NT2/D1 (cell line): ENCODE results near the gene UGGT2.

Experiments
- SUZ12 ChIP-seq: IDR thresholded peaks from 2 replicates; pipeline ENCODE4 v1.6.1; 2011; ENCODE audit not compliant: insufficient read length, insufficient read depth; ENCODE audit errors: extremely low read depth
- YY1 ChIP-seq: IDR thresholded peaks from 2 replicates; pipeline ENCODE4 v1.6.1; 2011; ENCODE audit not compliant: insufficient read length, insufficient read depth
- ZNF274 ChIP-seq: IDR thresholded peaks from 2 replicates; pipeline ENCODE4 v1.6.1; 2011; ENCODE audit warnings: mild to moderate bottlenecking, low read depth, low read length

DNA sequence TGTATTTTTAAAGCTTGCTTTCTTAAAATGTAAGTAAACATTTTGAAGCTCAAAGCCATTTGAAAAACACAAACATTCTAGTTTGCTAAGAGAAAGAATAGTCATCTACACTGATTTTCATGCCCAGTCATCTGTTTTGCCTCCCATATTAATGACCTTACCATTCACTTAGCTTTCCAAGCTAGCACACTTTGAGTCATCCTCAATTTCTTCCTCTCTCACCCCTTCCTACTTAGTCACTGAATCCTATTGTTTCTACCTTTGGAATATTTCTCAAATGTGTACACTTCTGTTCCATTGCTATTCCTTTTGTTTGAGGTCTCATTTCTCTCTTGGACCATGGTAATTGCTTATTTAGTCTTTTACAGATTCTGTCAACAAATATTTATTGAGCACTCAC is 29.4 kb upstream of the UGGT2 start:
- no peak for TF ChIP-seq SUZ12
- TF ChIP-seq ZNF274: no peak
- no peak for TF ChIP-seq YY1
